Gastrocnemius medialis (tissue), 4 donors: ENCODE measurements around the gene DNM2.

Experiments used
- POLR2A ChIP-seq, 2 donors: fragments of 450-650 bp; IDR thresholded peaks; one replicate each; pipeline ENCODE4 v1.6.1; 2017; ENCODE audit warnings: antibody characterized with exemption in 2 of 2, mild to moderate bottlenecking in 2 of 2, moderate library complexity in 2 of 2
- TF ChIP-seq, protein P1 (sequence below), 5 experiments: fragments of 450-650 bp in 3 of 5; fragments of 200-600 bp in 2 of 5; sonication (generic) in 2 of 5; IDR thresholded peaks in 4 of 5; conservative IDR thresholded peaks in 1 of 5; 1 replicate in 4 of 5; 2 replicates in 1 of 5; pipeline ENCODE4 v1.5.1; 2016 to 2019; ENCODE audit warnings: antibody characterized with exemption in 5 of 5, mild to moderate bottlenecking in 3 of 5, moderate library complexity in 3 of 5

- TF ChIP-seq, protein P1, sequence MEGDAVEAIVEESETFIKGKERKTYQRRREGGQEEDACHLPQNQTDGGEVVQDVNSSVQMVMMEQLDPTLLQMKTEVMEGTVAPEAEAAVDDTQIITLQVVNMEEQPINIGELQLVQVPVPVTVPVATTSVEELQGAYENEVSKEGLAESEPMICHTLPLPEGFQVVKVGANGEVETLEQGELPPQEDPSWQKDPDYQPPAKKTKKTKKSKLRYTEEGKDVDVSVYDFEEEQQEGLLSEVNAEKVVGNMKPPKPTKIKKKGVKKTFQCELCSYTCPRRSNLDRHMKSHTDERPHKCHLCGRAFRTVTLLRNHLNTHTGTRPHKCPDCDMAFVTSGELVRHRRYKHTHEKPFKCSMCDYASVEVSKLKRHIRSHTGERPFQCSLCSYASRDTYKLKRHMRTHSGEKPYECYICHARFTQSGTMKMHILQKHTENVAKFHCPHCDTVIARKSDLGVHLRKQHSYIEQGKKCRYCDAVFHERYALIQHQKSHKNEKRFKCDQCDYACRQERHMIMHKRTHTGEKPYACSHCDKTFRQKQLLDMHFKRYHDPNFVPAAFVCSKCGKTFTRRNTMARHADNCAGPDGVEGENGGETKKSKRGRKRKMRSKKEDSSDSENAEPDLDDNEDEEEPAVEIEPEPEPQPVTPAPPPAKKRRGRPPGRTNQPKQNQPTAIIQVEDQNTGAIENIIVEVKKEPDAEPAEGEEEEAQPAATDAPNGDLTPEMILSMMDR (IDR thresholded peaks at IDR 0.05 in 4 of 5, conservative IDR thresholded peaks at IDR 0.05 in 1 of 5): no peak
- no peak for TF ChIP-seq POLR2A (IDR thresholded peaks at IDR 0.05)
Measured at GRCh38 chr19:10797541-10798256, 79.8 kb downstream of the DNM2 start.
